HepG2 (cell line): ENCODE results near the gene TMTC2. TPM values are rescaled to one million over a fixed set of nuclear protein-coding genes. Genes with fewer than 3 reads are reported as not detected.

ENCODE experiments used
- ATAC-seq: fragments of 200-7000 bp; cut with Tn5 transposase; 3 replicates; pipeline ENCODE4 v1.9.1; 2020; ENCODE audit warnings: mild to moderate bottlenecking, moderate library complexity
- BruUV-seq: library from RNA; stranded (reverse); fragments of 400-500 nt; replicated peaks from 2 replicates; lab custom pipeline; 2021; lab: Mats Ljungman, UMichigan
- CTCF ChIA-PET: fragments of 300-600 bp; formaldehyde crosslinking; extraction: SDS; loops from one replicate; lab custom pipeline; 2021; ENCODE audit warnings: low total read pairs, inconsistent platforms, low intra/inter-chr PET ratio; lab: Yijun Ruan, JAX
- POLR2A ChIA-PET: fragments of 350-600 bp; sonication (Branson Sonifier 250); formaldehyde crosslinking; loops from one replicate; lab custom pipeline; 2020; ENCODE audit warnings: antibody characterized with exemption, inconsistent platforms; lab: Yijun Ruan, JAX
- DNase-seq: peaks from one replicate; pipeline ENCODE4 v3.0.0-alpha.2; 2015; ENCODE audit warnings: low spot score
- FAIRE-seq: peaks from 3 replicates; lab custom pipeline; 2011; peaks lifted over from hg19 to GRCh38; lab: Jason Lieb, UNC
- H2AFZ ChIP-seq: one replicate; pipeline ENCODE4 v1.6.1; 2011; ENCODE audit warnings: low read length, inconsistent platforms
- H3K27ac ChIP-seq: fragments of 300-600 bp; 3 replicates; pipeline ENCODE4 v1.8.0; 2011; ENCODE audit warnings: mixed run types, mild to moderate bottlenecking, mixed read lengths, low read length, inconsistent platforms; ENCODE audit not compliant: insufficient read depth; ENCODE audit errors: extremely low read length
- H3K27me3 ChIP-seq, 2 experiments: fragments of 200-600 bp in 1 of 2; 2 replicates in 1 of 2; 3 replicates in 1 of 2; pipeline versions ENCODE4 v1.6.0 to v1.8.0; 2011; ENCODE audit warnings: low read length in 2 of 2, mild to moderate bottlenecking in 2 of 2, moderate library complexity in 2 of 2, inconsistent platforms in 1 of 2; ENCODE audit not compliant: insufficient read depth in 2 of 2, control insufficient read depth in 1 of 2
- H3K36me3 ChIP-seq, 2 experiments: fragments of 200-600 bp in 1 of 2; replicated peaks in 1 of 2; 2 replicates in 1 of 2; 3 replicates in 1 of 2; pipeline versions ENCODE4 v1.5.1 to v1.8.0; 2011; ENCODE audit warnings: low read length in 2 of 2, inconsistent platforms in 1 of 2; ENCODE audit not compliant: insufficient read depth in 2 of 2, control insufficient read depth in 1 of 2
- H3K4me1 ChIP-seq: 2 replicates; pipeline ENCODE4 v1.5.1; 2012; ENCODE audit warnings: low read length, inconsistent platforms; ENCODE audit not compliant: insufficient read depth
- H3K4me2 ChIP-seq: 2 replicates; pipeline ENCODE4 v1.6.0; 2011; ENCODE audit warnings: low read depth, low read length, inconsistent platforms
- H3K4me3 ChIP-seq, 3 experiments: fragments of 200-600 bp in 1 of 3; sonication (generic), shearing (Covaris generic) in 1 of 3; replicated peaks in 1 of 3; 2 replicates each; pipeline ENCODE4 v1.5.1; 2011 to 2016; ENCODE audit warnings: low read length in 3 of 3, inconsistent platforms in 2 of 3, low read depth in 2 of 3, mild to moderate bottlenecking in 2 of 3, control low read depth in 1 of 3, mixed read lengths in 1 of 3; ENCODE audit not compliant: insufficient read depth in 1 of 3
- H3K79me2 ChIP-seq: one replicate; pipeline ENCODE4 v1.6.1; 2011; ENCODE audit warnings: low read length, inconsistent platforms; ENCODE audit not compliant: insufficient read depth
- H3K9ac ChIP-seq: 2 replicates; pipeline ENCODE4 v1.6.0; 2011; ENCODE audit warnings: mild to moderate bottlenecking, low read depth, low read length, inconsistent platforms; ENCODE audit not compliant: insufficient read depth
- H3K9me3 ChIP-seq: 2 replicates; pipeline ENCODE4 v1.5.1; 2012; ENCODE audit warnings: mild to moderate bottlenecking, low read length
- H4K20me1 ChIP-seq: 2 replicates; pipeline ENCODE4 v1.6.0; 2011; ENCODE audit warnings: inconsistent platforms, mild to moderate bottlenecking, low read length, moderate library complexity; ENCODE audit not compliant: insufficient read depth
- ATRX ChIP-seq: sonication (generic); formaldehyde crosslinking; IDR thresholded peaks from 2 replicates; pipeline ENCODE4 v1.4.0; 2020; ENCODE audit warnings: missing genetic modification reagents, borderline replicate concordance
- ETV5 ChIP-seq: IDR thresholded peaks from 2 replicates; pipeline ENCODE4 v1.6.1; 2018; ENCODE audit warnings: missing biosample characterization, missing genetic modification reagents, inconsistent platforms, borderline replicate concordance
- FOSL2 ChIP-seq: sonication (generic); formaldehyde crosslinking; IDR thresholded peaks from 2 replicates; pipeline ENCODE4 v1.4.0; 2020; ENCODE audit warnings: missing genetic modification reagents
- GPN1 ChIP-seq: sonication (generic); formaldehyde crosslinking; IDR thresholded peaks from 2 replicates; pipeline ENCODE4 v1.5.1; 2020; ENCODE audit warnings: missing genetic modification reagents, borderline replicate concordance
- JUN ChIP-seq: sonication (generic); formaldehyde crosslinking; IDR thresholded peaks from 2 replicates; pipeline ENCODE4 v1.4.0; 2020; ENCODE audit warnings: mild to moderate bottlenecking, missing genetic modification reagents
- KLF11 ChIP-seq: IDR thresholded peaks from 2 replicates; pipeline ENCODE4 v1.6.1; 2016; ENCODE audit warnings: missing compliant biosample characterization
- LCORL ChIP-seq, 2 experiments: fragments of 450-650 bp in 1 of 2; sonication (generic) in 1 of 2; formaldehyde crosslinking in 1 of 2; IDR thresholded peaks; 2 replicates each; pipeline versions ENCODE4 v1.5.0 to v1.6.1; 2017 to 2020; ENCODE audit warnings: antibody characterized with exemption in 1 of 2, missing genetic modification reagents in 1 of 2
- MYC ChIP-seq: sonication (generic); formaldehyde crosslinking; IDR thresholded peaks from 2 replicates; pipeline ENCODE4 v1.9.0; 2021; ENCODE audit warnings: missing genetic modification reagents, borderline replicate concordance
- PCBP2 ChIP-seq: fragments of 200-400 bp; formaldehyde crosslinking; optimal IDR thresholded peaks from 2 replicates; pipeline ENCODE3; 2018; ENCODE audit warnings: low read length, low read depth; ENCODE audit not compliant: poor library complexity, severe bottlenecking
- TBL1XR1 ChIP-seq: fragments of 150-350 bp; IDR thresholded peaks from 2 replicates; pipeline ENCODE4 v1.6.1; 2014; ENCODE audit warnings: borderline replicate concordance, low read length; ENCODE audit not compliant: partially characterized antibody
- ZNF207 ChIP-seq: fragments of 450-650 bp; IDR thresholded peaks from 2 replicates; pipeline ENCODE4 v1.6.1; 2016; ENCODE audit warnings: antibody characterized with exemption, borderline replicate concordance
- ZNF567 ChIP-seq: sonication (generic); formaldehyde crosslinking; IDR thresholded peaks from 2 replicates; pipeline ENCODE4 v1.8.1; 2023; ENCODE audit warnings: mild to moderate bottlenecking, missing genetic modification reagents, borderline replicate concordance
- ZNF672 ChIP-seq: sonication (generic); formaldehyde crosslinking; IDR thresholded peaks from 2 replicates; pipeline ENCODE4 v1.8.1; 2022; ENCODE audit warnings: missing genetic modification reagents
- whole genome bisulfite sequencing: methylation state at CpG from one replicate; pipeline ENCODE4 v1.1.6; 2017; ENCODE audit warnings: low lambda C conversion rate; 5-methylcytosine and 5-hydroxymethylcytosine counted together
- in situ Hi-C: cut with HindIII; loops from 2 replicates; pipeline ENCODE4 v1.10.0; 2017; ENCODE audit warnings: low pct_unique_long_range_greater_than_20kb; ENCODE audit not compliant: extremely low pct_ligation_motif_present
- intact Hi-C: fragments of 100-400 bp; cut with micrococcal nuclease; formaldehyde crosslinking; loops from one replicate; pipeline ENCODE4 v1.10.0; 2022; ENCODE audit not compliant: unreplicated experiment
- polyA plus RNA-seq, 8 experiments: library from polyadenylated mRNA; depleted of rRNA in 3 of 8; stranded (reverse) in 7 of 8; unstranded in 1 of 8; fragments of >200 nt; fragmentation: Illumina TruSeq in 4 of 8; extraction: Trizol in 4 of 8; gene quantifications; 2 replicates each; pipeline versions ENCODE4 v1.2.1 to v1.2.3, GENCODE V29; 2011 to 2016; ENCODE audit warnings: low read depth in 4 of 8, missing spikeins in 1 of 8, mixed read lengths in 1 of 8; ENCODE audit not compliant: insufficient read depth in 1 of 8
- total RNA-seq, 5 experiments: library from RNA; depleted of rRNA; stranded (reverse); fragments of >200 nt; fragmentation: Illumina TruSeq; extraction: Trizol; gene quantifications; 2 replicates each; pipeline ENCODE4 v1.2.3, GENCODE V29; 2016; ENCODE audit warnings: low read depth in 1 of 5
- TF ChIP-seq, protein P1 (sequence below): IDR thresholded peaks from 2 replicates; pipeline ENCODE4 v1.6.1; 2012; ENCODE audit warnings: low read length, improper control_type of control experiment
- TF ChIP-seq, protein P2 (sequence below): sonication (generic); formaldehyde crosslinking; IDR thresholded peaks from 2 replicates; pipeline ENCODE4 v1.4.0; 2020; ENCODE audit warnings: missing genetic modification reagents

Gene TMTC2
- total and polyA plus RNA-seq, 2 of the 13 experiments (the other 11 are each of a cell fraction or from before 2014, with no cell fraction given): 0.55 to 0.63 TPM

DNA sequence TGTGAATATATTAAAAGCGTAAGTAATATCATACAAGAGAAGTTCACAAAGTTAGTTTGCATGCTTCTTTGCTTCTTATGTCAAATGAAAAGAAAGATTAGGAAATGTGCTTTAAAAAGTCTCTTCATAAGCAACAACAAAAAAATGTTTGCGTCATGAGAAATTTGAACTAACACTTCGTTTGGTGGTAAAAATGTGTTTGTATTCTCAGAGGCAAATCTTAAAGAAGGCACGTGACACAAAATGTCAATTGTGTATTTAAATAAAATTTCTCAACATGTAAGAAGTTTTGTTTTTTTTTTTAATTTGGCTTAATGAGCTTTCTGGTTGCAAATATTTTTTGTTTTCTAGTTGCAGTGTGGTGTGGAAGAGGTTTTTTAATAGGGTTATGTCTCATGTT, 93.8 kb downstream of the TMTC2 start:
- BruUV-seq: no TSS peak

DNA sequence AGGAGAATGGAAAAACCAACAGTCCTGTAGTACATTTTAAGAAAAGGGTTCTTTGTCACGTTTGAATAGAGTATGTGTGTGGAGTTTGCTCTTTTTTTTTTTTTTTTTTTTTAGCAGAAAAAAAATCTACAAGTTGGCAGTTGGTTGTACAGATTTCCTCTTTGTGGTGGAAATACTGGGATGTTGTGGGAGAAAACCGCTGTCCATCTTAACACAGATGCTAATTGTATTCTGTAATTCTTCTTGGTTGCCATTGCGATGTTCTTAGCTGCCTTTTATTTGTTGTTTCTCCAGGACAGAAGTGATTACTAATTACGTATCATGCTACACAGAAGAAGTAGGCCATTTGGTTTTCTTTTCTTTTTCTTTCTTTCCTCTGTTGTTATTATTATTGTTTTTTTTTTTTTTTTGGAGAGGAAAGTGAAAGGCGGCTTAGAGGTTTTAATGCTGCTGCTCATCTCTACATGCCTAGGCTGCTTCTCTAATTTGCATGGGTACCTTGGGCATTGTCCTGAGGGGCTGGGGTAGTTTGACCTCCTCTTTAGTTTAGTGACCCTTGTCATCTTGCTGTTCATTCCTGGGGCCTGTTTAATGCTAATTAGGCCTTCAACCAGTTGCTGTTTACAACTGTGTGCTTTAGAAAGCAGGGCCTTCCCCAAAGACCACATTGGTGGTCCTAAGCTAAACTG, 94.7 kb downstream of the TMTC2 start:
- DNase-seq (no peak), ATAC-seq (no peak), FAIRE-seq (no peak)
- intact Hi-C loops: no loop called here
- no peak overlapping the region for H3K9ac ChIP-seq
- H4K20me1 ChIP-seq: no peaks in the 10 kb centered on the region
- POLR2A ChIA-PET: no interaction called here
- in situ Hi-C loops: no loop called here
- CTCF ChIA-PET: no interaction called here
- no peaks in the 10 kb centered on the region for H3K36me3 ChIP-seq
- H3K4me3 ChIP-seq: no peak overlapping the region
- no TSS peak for BruUV-seq
- no peaks in the 10 kb centered on the region for H3K79me2 ChIP-seq
- H3K4me1 ChIP-seq: no peaks in the 10 kb centered on the region
- H2AFZ ChIP-seq: no peak overlapping the region
- WGBS: 33% methylated on average over 5 of the region's 5 CpGs
- no peaks in the 10 kb centered on the region for H3K9me3 ChIP-seq
- H3K27me3 ChIP-seq: no peaks in the 10 kb centered on the region
- no peak overlapping the region for H3K27ac ChIP-seq
- no peak overlapping the region for H3K4me2 ChIP-seq
- no peak for TF ChIP-seq ATRX (CRISPR knock-in tag)
- no peak for TF ChIP-seq PCBP2
- TF ChIP-seq JUN (CRISPR knock-in tag): no peak
- TF ChIP-seq LCORL (IDR thresholded peaks at IDR 0.05): no peak
- no peak for TF ChIP-seq LCORL (CRISPR knock-in tag; IDR thresholded peaks at IDR 0.05)
- TF ChIP-seq ZNF567 (CRISPR knock-in tag): no peak
- TF ChIP-seq, protein P1, sequence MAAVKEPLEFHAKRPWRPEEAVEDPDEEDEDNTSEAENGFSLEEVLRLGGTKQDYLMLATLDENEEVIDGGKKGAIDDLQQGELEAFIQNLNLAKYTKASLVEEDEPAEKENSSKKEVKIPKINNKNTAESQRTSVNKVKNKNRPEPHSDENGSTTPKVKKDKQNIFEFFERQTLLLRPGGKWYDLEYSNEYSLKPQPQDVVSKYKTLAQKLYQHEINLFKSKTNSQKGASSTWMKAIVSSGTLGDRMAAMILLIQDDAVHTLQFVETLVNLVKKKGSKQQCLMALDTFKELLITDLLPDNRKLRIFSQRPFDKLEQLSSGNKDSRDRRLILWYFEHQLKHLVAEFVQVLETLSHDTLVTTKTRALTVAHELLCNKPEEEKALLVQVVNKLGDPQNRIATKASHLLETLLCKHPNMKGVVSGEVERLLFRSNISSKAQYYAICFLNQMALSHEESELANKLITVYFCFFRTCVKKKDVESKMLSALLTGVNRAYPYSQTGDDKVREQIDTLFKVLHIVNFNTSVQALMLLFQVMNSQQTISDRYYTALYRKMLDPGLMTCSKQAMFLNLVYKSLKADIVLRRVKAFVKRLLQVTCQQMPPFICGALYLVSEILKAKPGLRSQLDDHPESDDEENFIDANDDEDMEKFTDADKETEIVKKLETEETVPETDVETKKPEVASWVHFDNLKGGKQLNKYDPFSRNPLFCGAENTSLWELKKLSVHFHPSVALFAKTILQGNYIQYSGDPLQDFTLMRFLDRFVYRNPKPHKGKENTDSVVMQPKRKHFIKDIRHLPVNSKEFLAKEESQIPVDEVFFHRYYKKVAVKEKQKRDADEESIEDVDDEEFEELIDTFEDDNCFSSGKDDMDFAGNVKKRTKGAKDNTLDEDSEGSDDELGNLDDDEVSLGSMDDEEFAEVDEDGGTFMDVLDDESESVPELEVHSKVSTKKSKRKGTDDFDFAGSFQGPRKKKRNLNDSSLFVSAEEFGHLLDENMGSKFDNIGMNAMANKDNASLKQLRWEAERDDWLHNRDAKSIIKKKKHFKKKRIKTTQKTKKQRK: no peak
- TF ChIP-seq MYC (CRISPR knock-in tag): no peak
- TF ChIP-seq, protein P2, sequence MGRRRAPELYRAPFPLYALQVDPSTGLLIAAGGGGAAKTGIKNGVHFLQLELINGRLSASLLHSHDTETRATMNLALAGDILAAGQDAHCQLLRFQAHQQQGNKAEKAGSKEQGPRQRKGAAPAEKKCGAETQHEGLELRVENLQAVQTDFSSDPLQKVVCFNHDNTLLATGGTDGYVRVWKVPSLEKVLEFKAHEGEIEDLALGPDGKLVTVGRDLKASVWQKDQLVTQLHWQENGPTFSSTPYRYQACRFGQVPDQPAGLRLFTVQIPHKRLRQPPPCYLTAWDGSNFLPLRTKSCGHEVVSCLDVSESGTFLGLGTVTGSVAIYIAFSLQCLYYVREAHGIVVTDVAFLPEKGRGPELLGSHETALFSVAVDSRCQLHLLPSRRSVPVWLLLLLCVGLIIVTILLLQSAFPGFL: no peak
- TF ChIP-seq ZNF207: no peak
- no peak for TF ChIP-seq FOSL2 (CRISPR knock-in tag)

More for the DNA sequence above, 93.8 kb downstream of the TMTC2 start:
- Histone ChIP-seq H3K4me1 (no peaks in the 10 kb centered on the region), H4K20me1 (no peaks in the 10 kb centered on the region), H3K4me3 (no peak overlapping the region), H3K4me2 (no peak overlapping the region), H3K9ac (no peak overlapping the region), H3K9me3 (no peaks in the 10 kb centered on the region), H2AFZ (no peak overlapping the region), H3K36me3 (no peaks in the 10 kb centered on the region), H3K27ac (no peak overlapping the region), H3K27me3 (no peaks in the 10 kb centered on the region), H3K79me2 (no peaks in the 10 kb centered on the region)
- WGBS: 5% methylated on average over 4 of the region's 4 CpGs
- CTCF ChIA-PET: no interaction called here
- DNase-seq (no peak), ATAC-seq (no peak), FAIRE-seq (no peak)
- intact Hi-C loops (no loop called here), in situ Hi-C loops (no loop called here)
- TF ChIP-seq GPN1 (CRISPR knock-in tag) (no peak), KLF11 (CRISPR knock-in tag) (no peak), TBL1XR1 (no peak), ETV5 (CRISPR knock-in tag) (no peak), ZNF672 (CRISPR knock-in tag) (no peak)
- POLR2A ChIA-PET: no interaction called here
